Measurements from ENCODE around the gene ZNF687. TPM values are rescaled to one million over a fixed set of nuclear protein-coding genes. Genes with fewer than 3 reads are reported as not detected.
"Not testable (repeated sequence)": the region's sequence is repeated elsewhere in the genome, so short reads cannot be mapped to it uniquely, and the experiment has no call there.

The ZNF687 gene
- total and polyA plus RNA-seq, 9 donors = 6.4 to 37.2 (median 24.6) TPM

- no peak overlapping the region for H3K27ac ChIP-seq
- H3K4me1 ChIP-seq (ENCODE audit: insufficient read depth) = no peaks in the 10 kb centered on the region
- H3K9me3 ChIP-seq = no peaks in the 10 kb centered on the region
- 72 to 96% (median 92%) methylated on average over 3 of the region's 3 CpGs for WGBS, 3 donors
- H3K4me3 ChIP-seq = no peak overlapping the region
- H3K36me3 ChIP-seq = no peaks in the 10 kb centered on the region
- intact Hi-C loops (cut with DNase I) = no loop called here
- no peak for DNase-seq
- TF ChIP-seq POLR2A (IDR thresholded peaks at IDR 0.05) = no peak
- no peak for TF ChIP-seq EP300 (IDR thresholded peaks at IDR 0.05)
- TF ChIP-seq CTCF (IDR thresholded peaks at IDR 0.05) = no peak
- no peaks in the 10 kb centered on the region for H3K27me3 ChIP-seq
Measured at GRCh38 chr1:151266315-151266714, 15.8 kb upstream of the ZNF687 start.

GRCh38 chr1:151266821-151267220 is 15.3 kb upstream of the ZNF687 start:
- Histone ChIP-seq H3K36me3 (no peaks in the 10 kb centered on the region), H3K27ac (no peak overlapping the region), H3K9me3 (no peaks in the 10 kb centered on the region), H3K27me3 (no peaks in the 10 kb centered on the region), H3K4me3 (no peak overlapping the region), H3K4me1 (ENCODE audit: insufficient read depth) (no peaks in the 10 kb centered on the region)
- intact Hi-C loops (cut with DNase I) = no loop called here
- WGBS, 3 donors = 68 to 73% (median 72%) methylated on average over 8 of the region's 8 CpGs
- TF ChIP-seq CTCF (IDR thresholded peaks at IDR 0.05) (no peak), EP300 (IDR thresholded peaks at IDR 0.05) (no peak), POLR2A (IDR thresholded peaks at IDR 0.05) (no peak)
- DNase-seq = no peak

GRCh38 chr1:151267760-151268159 is 14.3 kb upstream of the ZNF687 start:
- H3K27ac ChIP-seq = no peak overlapping the region
- intact Hi-C loops (cut with DNase I) = no loop called here
- no peak for DNase-seq
- no peaks in the 10 kb centered on the region for H3K36me3 ChIP-seq
- no peaks in the 10 kb centered on the region for H3K9me3 ChIP-seq
- TF ChIP-seq POLR2A (IDR thresholded peaks at IDR 0.05) (no peak), CTCF (IDR thresholded peaks at IDR 0.05) (no peak), EP300 (IDR thresholded peaks at IDR 0.05) (no peak)
- H3K27me3 ChIP-seq = no peaks in the 10 kb centered on the region
- 29 to 40% (median 31%) methylated on average over 4 of the region's 4 CpGs for WGBS, 3 donors
- H3K4me1 ChIP-seq (ENCODE audit: insufficient read depth) = no peaks in the 10 kb centered on the region
- H3K4me3 ChIP-seq = no peak overlapping the region

GRCh38 chr1:151273924-151274466 is 8.1 kb upstream of the ZNF687 start:
- intact Hi-C loops (cut with DNase I) = no loop called here
- no peak overlapping the region for H3K27ac ChIP-seq
- TF ChIP-seq EP300 (IDR thresholded peaks at IDR 0.05) (no peak), POLR2A (IDR thresholded peaks at IDR 0.05) (no peak), CTCF (IDR thresholded peaks at IDR 0.05) (no peak)
- no peak for DNase-seq
- H3K4me1 ChIP-seq (ENCODE audit: insufficient read depth) = no peaks in the 10 kb centered on the region
- H3K36me3 ChIP-seq = no peaks in the 10 kb centered on the region
- 68 to 69% (median 69%) methylated on average over 3 of the region's 3 CpGs for WGBS, 3 donors
- no peak overlapping the region for H3K4me3 ChIP-seq
- H3K9me3 ChIP-seq = no peaks in the 10 kb centered on the region
- H3K27me3 ChIP-seq = no peaks in the 10 kb centered on the region

GRCh38 chr1:151275341-151275740 is 6.8 kb upstream of the ZNF687 start:
- H3K4me1 ChIP-seq (ENCODE audit: insufficient read depth); H3K27ac ChIP-seq; H3K36me3 ChIP-seq; DNase-seq; H3K27me3 ChIP-seq; H3K9me3 ChIP-seq; intact Hi-C loops (cut with DNase I); H3K4me3 ChIP-seq: not testable (repeated sequence)
- 77 to 89% (median 88%) methylated on average over 5 of the region's 5 CpGs for WGBS, 3 donors
